ENCODE results near the gene NOS3. TPM values are rescaled to one million over a fixed set of nuclear protein-coding genes. Genes with fewer than 3 reads are reported as not detected.

Gene NOS3
- total and polyA plus RNA-seq, 2 of the 13 experiments (the other 11 are each of a cell fraction or from before 2014, with no cell fraction given) = 3.7 to 7.5 TPM

DNA sequence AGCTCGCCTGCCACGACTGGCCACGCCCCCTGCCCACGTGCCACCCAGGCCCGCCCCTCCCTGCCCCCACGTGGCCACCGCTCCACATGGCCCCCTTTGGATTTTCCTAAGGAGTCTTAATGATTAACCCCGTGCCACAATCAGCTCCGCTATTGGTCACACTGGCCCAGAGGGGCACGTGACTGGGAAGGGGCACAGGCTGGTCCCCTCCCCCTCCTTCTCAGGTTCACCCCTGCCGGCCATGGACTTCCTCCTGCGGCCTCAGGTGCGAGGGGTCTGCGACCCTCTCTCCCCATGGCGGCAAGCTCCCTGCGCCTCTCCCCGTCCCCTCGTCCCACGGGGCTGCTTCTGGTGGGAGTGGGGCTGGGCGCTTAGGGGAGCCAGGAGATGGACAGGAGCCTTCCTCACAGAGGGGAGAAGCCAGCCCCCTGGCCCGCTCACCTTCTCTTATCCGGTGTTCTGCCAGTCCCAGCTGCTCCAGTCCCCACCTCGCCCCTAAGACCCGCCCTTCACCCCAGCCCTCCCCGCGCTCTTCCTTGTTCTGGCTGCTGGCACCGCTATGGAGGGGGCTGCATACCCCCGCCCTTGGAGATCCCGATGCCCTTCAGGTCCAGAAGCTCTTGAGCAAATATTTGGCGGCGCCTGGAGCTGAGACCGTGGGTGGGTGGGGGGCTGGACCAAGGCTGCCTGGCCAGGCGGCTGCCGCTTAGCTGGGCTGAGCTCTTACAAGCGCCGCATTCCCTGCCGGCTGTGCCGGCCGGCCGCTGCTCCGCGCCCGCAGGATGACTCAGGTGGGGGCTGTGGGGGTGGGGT, 71.8 kb downstream of the NOS3 start (continued):
- TF ChIP-seq, protein P1, sequence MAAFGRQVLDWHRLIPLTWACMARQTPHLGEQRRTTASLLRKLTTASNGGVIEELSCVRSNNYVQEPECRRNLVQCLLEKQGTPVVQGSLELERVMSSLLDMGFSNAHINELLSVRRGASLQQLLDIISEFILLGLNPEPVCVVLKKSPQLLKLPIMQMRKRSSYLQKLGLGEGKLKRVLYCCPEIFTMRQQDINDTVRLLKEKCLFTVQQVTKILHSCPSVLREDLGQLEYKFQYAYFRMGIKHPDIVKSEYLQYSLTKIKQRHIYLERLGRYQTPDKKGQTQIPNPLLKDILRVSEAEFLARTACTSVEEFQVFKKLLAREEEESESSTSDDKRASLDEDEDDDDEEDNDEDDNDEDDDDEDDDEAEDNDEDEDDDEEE (CRISPR knock-in tag; IDR thresholded peaks at IDR 0.05) = no peak
- no peak for TF ChIP-seq ZFP41 (CRISPR knock-in tag; IDR thresholded peaks at IDR 0.05; ENCODE audit: borderline replicate concordance)
- peak; percentile 42; the same call in 1 of the 2 replicates for TF ChIP-seq HOXA3 (CRISPR knock-in tag; IDR thresholded peaks at IDR 0.05)
- TF ChIP-seq SRSF4 (IDR thresholded peaks at IDR 0.05; ENCODE audit: low read depth, low read length, poor library complexity, severe bottlenecking) = no peak
- TF ChIP-seq TARDBP (CRISPR knock-in tag; IDR thresholded peaks at IDR 0.05) = peak; percentile 61; the same call in 1 of the 2 replicates
- TF ChIP-seq ZNF543 (CRISPR knock-in tag; IDR thresholded peaks at IDR 0.05) = 0 out of 2 replicates have a peak, but pooled peaks have one; percentile 48
- TF ChIP-seq PHF20 (CRISPR knock-in tag; IDR thresholded peaks at IDR 0.05) = no peak
- no peak; the same call in 1 of the 2 replicates for TF ChIP-seq ZNF232 (CRISPR knock-in tag; IDR thresholded peaks at IDR 0.05; ENCODE audit: borderline replicate concordance)
- no peak for TF ChIP-seq ZSCAN12 (CRISPR knock-in tag; IDR thresholded peaks at IDR 0.05)
- no peak for TF ChIP-seq ZNF567 (CRISPR knock-in tag; IDR thresholded peaks at IDR 0.05; ENCODE audit: borderline replicate concordance)
- TF ChIP-seq HHEX (CRISPR knock-in tag; IDR thresholded peaks at IDR 0.05) = no peak
- no peak for TF ChIP-seq ZBTB8A (CRISPR knock-in tag; IDR thresholded peaks at IDR 0.05; ENCODE audit: borderline replicate concordance, low read depth)
- TF ChIP-seq, protein P2, sequence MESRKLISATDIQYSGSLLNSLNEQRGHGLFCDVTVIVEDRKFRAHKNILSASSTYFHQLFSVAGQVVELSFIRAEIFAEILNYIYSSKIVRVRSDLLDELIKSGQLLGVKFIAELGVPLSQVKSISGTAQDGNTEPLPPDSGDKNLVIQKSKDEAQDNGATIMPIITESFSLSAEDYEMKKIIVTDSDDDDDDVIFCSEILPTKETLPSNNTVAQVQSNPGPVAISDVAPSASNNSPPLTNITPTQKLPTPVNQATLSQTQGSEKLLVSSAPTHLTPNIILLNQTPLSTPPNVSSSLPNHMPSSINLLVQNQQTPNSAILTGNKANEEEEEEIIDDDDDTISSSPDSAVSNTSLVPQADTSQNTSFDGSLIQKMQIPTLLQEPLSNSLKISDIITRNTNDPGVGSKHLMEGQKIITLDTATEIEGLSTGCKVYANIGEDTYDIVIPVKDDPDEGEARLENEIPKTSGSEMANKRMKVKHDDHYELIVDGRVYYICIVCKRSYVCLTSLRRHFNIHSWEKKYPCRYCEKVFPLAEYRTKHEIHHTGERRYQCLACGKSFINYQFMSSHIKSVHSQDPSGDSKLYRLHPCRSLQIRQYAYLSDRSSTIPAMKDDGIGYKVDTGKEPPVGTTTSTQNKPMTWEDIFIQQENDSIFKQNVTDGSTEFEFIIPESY (CRISPR knock-in tag; IDR thresholded peaks at IDR 0.05) = no peak
- TF ChIP-seq ZNF101 (CRISPR knock-in tag; IDR thresholded peaks at IDR 0.05; ENCODE audit: borderline replicate concordance, low read depth) = no peak
- TF ChIP-seq ZNF589 (CRISPR knock-in tag; conservative IDR thresholded peaks at IDR 0.05) = no peak
- TF ChIP-seq, protein P3, sequence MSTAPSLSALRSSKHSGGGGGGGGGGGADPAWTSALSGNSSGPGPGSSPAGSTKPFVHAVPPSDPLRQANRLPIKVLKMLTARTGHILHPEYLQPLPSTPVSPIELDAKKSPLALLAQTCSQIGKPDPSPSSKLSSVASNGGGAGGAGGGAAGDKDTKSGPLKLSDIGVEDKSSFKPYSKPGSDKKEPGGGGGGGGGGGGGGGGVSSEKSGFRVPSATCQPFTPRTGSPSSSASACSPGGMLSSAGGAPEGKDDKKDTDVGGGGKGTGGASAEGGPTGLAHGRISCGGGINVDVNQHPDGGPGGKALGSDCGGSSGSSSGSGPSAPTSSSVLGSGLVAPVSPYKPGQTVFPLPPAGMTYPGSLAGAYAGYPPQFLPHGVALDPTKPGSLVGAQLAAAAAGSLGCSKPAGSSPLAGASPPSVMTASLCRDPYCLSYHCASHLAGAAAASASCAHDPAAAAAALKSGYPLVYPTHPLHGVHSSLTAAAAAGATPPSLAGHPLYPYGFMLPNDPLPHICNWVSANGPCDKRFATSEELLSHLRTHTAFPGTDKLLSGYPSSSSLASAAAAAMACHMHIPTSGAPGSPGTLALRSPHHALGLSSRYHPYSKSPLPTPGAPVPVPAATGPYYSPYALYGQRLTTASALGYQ (CRISPR knock-in tag; IDR thresholded peaks at IDR 0.05) = no peak
